Type B pancreatic cell (in vitro differentiated cells): Measurements from ENCODE around the gene JAK3. TPM values are rescaled to one million over a fixed set of nuclear protein-coding genes. Genes with fewer than 3 reads are reported as not detected.

Experiments used
- DNase-seq: peaks from one replicate; pipeline ENCODE4 v3.0.0; 2021; ENCODE audit warnings: mixed read lengths; ENCODE audit not compliant: unreplicated experiment; ENCODE audit errors: extremely low spot score
- H3K27ac Mint-ChIP-seq: 2 replicates; pipeline ENCODE4 v1.8.0; 2021; ENCODE audit warnings: mild to moderate bottlenecking, mixed read lengths
- H3K27me3 Mint-ChIP-seq: 2 replicates; pipeline ENCODE4 v1.8.0; 2021; ENCODE audit warnings: mixed read lengths
- H3K36me3 Mint-ChIP-seq: 2 replicates; pipeline ENCODE4 v1.8.0; 2021; ENCODE audit warnings: mixed read lengths
- H3K4me1 Mint-ChIP-seq: one replicate; pipeline ENCODE4 v1.8.0; 2021; ENCODE audit warnings: mixed read lengths; ENCODE audit not compliant: unreplicated experiment
- H3K4me3 Mint-ChIP-seq: 2 replicates; pipeline ENCODE4 v1.8.0; 2021; ENCODE audit warnings: mild to moderate bottlenecking, mixed read lengths
- H3K9me3 Mint-ChIP-seq: 2 replicates; pipeline ENCODE4 v1.8.0; 2021; ENCODE audit warnings: mixed read lengths
- total RNA-seq: library from RNA; stranded (reverse); gene quantifications from 2 replicates; pipeline ENCODE4 v1.2.1, GENCODE V29; 2021; ENCODE audit warnings: low replicate concordance
- TF ChIP-seq, protein P1 (sequence below): fragments of 200-600 bp; sonication (generic); conservative IDR thresholded peaks from 2 replicates; pipeline ENCODE4 v1.5.0; 2021; ENCODE audit warnings: antibody characterized with exemption, mild to moderate bottlenecking

JAK3 gene
- total RNA-seq, 1 donor from 2014 or later = 4.3 TPM

DNA sequence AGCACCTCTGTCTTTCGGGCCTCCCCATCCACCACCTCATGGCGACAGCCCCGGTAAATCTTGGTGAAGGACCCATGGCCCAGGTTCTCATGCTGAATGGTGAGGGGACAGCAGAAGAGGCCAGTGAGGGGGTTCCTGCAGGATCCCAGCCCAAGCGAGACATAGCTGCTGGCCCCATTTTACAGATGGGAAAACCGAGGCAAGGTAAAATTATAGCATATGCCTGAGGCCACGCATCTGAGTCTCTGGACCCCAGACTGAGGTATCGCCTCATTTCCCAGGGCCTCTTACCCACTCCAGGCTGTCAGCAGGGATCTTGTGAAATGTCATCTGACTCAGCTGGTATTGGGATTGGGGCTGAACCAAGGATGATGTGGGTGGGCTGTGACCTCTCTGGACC lies 9.8 kb downstream of the JAK3 start:
- Mint-ChIP-seq H3K27ac (no peak overlapping the region), H3K9me3 (no peaks in the 10 kb centered on the region), H3K27me3 (peaks cover 34% of the 10 kb centered on the region), H3K4me1 (peaks cover 6% of the 10 kb centered on the region), H3K4me3 (no peak overlapping the region), H3K36me3 (no peaks in the 10 kb centered on the region)
- DNase-seq = no peak
- TF ChIP-seq, protein P1, sequence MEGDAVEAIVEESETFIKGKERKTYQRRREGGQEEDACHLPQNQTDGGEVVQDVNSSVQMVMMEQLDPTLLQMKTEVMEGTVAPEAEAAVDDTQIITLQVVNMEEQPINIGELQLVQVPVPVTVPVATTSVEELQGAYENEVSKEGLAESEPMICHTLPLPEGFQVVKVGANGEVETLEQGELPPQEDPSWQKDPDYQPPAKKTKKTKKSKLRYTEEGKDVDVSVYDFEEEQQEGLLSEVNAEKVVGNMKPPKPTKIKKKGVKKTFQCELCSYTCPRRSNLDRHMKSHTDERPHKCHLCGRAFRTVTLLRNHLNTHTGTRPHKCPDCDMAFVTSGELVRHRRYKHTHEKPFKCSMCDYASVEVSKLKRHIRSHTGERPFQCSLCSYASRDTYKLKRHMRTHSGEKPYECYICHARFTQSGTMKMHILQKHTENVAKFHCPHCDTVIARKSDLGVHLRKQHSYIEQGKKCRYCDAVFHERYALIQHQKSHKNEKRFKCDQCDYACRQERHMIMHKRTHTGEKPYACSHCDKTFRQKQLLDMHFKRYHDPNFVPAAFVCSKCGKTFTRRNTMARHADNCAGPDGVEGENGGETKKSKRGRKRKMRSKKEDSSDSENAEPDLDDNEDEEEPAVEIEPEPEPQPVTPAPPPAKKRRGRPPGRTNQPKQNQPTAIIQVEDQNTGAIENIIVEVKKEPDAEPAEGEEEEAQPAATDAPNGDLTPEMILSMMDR = no peak

DNA sequence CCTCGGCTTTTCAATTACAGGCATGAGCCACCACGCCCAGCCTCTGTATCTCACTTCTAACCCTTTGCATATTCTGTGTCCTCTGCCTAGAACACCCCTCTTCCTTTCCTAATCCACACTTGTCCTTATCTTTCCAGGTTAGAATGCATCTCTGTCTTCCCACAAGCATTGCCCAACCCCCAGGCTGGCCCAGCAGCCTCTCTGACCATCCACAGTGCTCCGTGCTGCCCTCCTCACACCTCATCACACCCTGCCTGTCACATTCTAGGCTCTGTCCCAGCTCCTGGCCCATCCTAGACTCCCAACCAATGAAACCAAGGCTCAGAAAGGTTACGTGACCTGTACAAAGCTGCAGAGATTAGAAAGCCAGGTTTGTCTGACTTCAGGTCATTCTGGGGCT lies 11.3 kb downstream of the JAK3 start:
- DNase-seq = no peak
- no peaks in the 10 kb centered on the region for H3K36me3 Mint-ChIP-seq
- H3K27ac Mint-ChIP-seq = no peak overlapping the region
- peaks cover 6% of the 10 kb centered on the region for H3K4me1 Mint-ChIP-seq
- H3K4me3 Mint-ChIP-seq = no peak overlapping the region
- H3K27me3 Mint-ChIP-seq = peaks cover 38% of the 10 kb centered on the region
- TF ChIP-seq, protein P1 = no peak
- no peaks in the 10 kb centered on the region for H3K9me3 Mint-ChIP-seq

DNA sequence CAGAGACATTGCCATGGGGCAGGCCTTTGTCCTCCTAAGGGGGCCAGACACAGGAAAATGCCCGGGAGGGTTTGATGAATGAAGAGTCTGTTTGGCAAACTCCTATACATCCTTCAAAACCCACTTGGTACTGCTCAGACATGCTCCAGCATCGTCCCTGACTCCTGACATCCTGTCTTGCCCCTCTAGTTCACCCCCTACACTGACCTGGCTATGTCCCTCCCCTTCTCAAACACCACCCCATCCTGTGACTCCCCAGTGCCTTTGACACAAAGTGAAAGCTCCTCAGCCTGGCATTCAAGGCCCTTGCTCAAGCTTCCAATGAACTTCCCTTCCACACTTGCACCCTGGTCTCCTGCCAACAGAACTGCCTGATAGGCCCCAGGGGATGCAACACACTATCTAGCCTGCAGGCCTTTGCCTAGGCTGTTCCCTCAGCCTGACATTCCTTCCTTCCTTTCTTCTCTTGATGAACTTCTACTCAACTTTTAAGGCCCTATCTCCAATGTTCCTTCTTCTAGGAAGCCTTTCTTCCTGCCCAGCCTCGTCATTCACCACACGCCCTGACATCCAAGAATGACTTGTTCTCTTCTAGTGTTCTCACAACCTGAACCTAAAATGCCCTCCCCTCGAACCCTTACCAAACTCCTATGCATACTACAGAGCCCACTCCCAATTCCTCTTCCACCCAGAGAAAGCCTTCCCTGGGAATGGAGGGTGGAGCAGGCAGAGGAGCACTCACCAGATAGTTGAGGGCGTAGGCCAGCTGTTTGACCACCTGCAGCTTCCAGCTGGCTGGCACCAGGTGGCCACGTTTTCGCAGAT lies 12.4 kb downstream of the JAK3 start:
- TF ChIP-seq, protein P1 = no peak
- H3K27me3 Mint-ChIP-seq = peaks cover 37% of the 10 kb centered on the region
- H3K4me3 Mint-ChIP-seq = no peak overlapping the region
- H3K27ac Mint-ChIP-seq = no peak overlapping the region
- no peaks in the 10 kb centered on the region for H3K36me3 Mint-ChIP-seq
- no peak for DNase-seq
- H3K4me1 Mint-ChIP-seq = peaks cover 8% of the 10 kb centered on the region
- H3K9me3 Mint-ChIP-seq = no peaks in the 10 kb centered on the region

DNA sequence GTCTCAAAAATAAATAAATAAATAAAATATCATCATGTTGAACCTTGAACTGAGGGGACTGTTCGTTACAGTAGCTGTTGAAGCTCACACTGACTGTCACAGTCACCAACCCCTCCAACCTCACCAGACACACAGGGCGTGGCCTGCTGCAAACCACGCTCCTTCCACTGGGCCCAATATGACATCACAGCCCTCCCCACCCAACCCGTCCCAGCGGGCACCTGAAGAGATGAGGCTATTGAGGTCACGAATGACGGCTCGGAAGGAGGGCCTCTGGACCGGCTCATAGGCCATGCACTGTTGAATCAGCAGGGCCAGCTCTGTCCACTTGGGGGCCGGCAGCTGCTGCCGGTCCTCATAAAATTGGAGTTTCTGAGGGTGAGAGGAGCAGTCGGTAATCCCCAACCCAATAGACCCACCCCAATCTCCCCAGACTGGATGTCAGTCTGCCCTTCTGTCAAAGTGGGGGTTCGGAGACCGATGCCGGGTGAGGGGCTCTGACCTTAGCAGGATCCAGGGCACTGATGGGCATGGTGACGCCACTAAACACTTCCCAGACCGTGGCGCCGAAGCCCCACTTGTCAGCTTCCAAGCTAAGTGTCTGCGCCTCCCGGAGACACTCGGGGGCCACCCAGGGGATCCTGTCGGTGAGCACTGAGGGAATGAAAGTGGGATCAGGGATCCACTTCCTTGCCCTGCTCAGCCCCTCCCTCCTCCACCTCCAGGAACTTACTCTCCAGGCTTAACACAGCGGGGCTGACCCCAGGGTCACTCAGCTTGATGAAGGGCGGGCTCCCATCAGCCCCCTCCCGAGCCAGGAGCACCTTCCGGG lies 13.2 kb downstream of the JAK3 start:
- DNase-seq = no peak
- H3K9me3 Mint-ChIP-seq = no peaks in the 10 kb centered on the region
- H3K4me1 Mint-ChIP-seq = peaks cover 10% of the 10 kb centered on the region
- peaks cover 36% of the 10 kb centered on the region for H3K27me3 Mint-ChIP-seq
- H3K4me3 Mint-ChIP-seq = no peak overlapping the region
- H3K36me3 Mint-ChIP-seq = no peaks in the 10 kb centered on the region
- no peak overlapping the region for H3K27ac Mint-ChIP-seq
- TF ChIP-seq, protein P1 = peak; percentile 60

DNA sequence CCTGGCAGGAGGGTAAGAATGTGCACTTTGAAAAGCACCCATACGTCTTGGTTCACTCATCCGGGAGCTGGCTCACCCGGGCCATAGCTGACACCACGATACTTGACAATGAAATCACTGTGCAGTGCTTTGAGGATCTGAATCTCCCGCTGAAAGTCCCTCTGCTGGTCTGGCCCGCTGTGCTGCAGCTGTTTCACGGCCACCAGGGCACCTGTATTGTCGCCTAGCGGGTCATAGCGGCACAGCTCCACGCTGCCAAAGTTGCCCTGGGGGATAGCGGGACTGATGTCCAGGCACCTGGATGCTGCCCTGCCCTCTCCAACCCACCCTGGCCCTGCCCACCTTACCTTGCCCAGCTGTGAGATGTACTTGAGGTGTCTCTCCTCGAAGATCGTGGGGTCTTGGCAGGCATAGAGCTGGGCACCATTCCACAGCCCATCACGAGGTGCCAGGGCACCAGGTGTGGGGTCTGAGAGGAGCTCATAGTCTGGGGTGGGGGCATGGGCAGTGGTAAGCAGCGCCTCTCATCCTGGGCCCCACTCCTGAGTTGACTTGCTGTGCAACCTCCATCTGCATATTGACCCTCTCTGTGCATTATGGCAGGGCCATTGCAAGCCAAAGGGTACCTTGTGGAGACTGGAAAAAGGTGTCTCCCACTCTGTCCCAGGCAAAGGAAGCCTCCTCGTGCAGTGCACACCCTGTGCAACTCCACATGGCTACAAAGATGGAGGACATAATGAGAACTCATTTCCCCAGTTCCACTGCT lies 15.2 kb downstream of the JAK3 start:
- Mint-ChIP-seq H3K27me3 (peaks cover 25% of the 10 kb centered on the region), H3K4me3 (no peak overlapping the region), H3K4me1 (peaks cover 10% of the 10 kb centered on the region), H3K27ac (no peak overlapping the region), H3K36me3 (no peaks in the 10 kb centered on the region), H3K9me3 (no peaks in the 10 kb centered on the region)
- TF ChIP-seq, protein P1 = no peak
- DNase-seq = no peak
